Dermis blood vessel endothelial cell (primary cell): Measurements from ENCODE around the gene KDM2B. TPM values are rescaled to one million over a fixed set of nuclear protein-coding genes. Genes with fewer than 3 reads are reported as not detected.
"Not testable (repeated sequence)": the region's sequence is repeated elsewhere in the genome, so short reads cannot be mapped to it uniquely, and the experiment has no call there.

Experiments
- DNase-seq: peaks from one replicate; pipeline ENCODE4 v3.0.0; 2010
- total RNA-seq: library from RNA; depleted of rRNA; stranded (reverse); fragments of >200 nt; gene quantifications from 2 replicates; pipeline ENCODE4 v1.2.3, GENCODE V29; 2014

KDM2B gene
- total RNA-seq, 1 donor from 2014 or later = 32.0 TPM

DNA sequence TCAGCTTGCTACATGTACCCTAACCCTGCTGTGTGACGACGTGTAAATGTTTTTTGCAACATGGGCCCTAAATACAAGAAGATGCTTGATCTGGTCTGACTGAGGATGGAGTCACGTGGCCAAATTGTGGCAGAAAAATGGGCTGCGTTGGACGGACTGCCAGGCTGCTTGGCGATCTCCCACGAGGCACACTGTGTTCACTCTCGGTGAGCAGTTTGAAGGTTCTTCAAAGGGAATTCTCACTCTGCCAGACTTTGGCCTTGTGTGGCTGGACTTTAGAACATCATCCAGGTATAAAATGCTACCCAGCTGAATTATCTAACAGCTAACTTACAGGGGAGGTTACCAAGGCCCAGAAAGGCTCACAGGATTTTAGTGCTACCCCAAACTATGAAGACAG is 85.1 kb downstream of the KDM2B start:
- DNase-seq = no peak

DNA sequence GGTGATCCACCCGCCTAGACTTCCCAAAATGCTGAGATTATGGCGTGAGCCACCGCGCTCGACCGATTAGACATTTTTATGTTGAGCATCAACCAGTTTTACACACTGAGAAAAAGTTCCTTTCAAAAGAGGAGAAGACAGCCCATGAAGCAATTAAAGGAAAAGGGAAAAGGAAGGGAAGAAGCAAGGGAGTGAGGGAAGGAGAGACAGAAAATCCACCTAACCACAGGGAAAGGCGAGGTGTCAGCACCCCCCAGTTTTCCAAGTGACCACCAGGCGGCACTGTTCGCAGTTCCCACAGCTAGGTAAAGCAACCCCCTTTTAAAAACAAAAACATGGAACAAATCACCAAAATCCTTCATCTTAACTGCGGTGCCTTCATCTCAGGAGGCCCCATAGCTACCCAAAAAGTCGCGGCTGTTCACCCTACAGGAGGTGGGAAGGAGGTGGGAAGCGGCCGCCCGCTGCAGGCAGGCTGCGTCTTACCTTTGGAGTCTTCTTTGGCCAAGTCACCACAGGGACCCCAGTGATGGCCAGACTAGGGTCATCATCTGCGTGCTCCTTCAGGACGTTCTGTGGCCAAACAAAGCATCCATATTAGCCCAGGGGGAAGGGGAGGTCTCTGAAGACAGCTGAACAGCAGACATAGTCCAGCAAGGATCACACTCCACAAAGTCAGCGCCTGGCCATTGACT is 86.6 kb downstream of the KDM2B start:
- peak; percentile 67 for DNase-seq

DNA sequence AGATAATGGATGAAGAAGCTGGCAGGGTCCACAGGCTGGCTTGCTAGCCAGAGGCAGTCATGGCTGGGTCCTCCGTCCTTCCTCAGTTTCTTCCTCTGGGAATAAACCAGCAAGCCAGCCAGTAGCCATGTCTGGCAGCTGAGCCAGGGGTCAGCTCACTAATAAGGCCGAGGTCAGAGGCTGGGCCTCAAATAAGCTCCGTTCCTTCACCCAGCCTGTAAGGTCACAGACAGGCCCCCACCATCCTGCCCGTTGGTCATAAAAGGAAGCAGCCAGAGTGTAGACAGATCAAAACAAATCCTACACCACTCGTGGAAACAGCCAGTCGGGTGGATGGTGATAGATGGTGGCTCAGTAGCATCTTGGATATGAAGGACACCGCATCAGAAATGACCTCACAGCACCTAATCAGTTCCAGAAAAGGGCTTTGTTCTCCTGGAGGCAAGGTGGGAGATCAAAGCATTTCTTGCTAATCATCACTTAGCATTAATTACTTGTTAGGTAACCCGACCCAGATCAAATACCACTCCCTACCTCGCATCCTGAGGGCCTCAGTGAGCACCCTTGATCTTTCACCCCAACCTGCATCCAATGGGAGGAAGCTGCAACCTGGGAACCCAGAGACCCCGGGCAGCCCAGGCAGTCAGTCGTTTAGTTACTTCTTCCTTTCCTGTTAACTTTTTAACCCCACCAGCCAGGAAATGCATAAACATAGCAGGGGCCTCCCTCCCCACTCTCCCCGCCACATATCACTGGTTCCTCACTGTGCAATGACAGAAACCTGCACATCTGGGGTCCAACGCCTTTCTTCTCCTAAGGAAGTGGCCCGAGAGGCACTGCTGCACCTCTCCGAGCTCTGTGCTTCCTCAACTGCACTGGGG is 90.2 kb downstream of the KDM2B start:
- no peak for DNase-seq

DNA sequence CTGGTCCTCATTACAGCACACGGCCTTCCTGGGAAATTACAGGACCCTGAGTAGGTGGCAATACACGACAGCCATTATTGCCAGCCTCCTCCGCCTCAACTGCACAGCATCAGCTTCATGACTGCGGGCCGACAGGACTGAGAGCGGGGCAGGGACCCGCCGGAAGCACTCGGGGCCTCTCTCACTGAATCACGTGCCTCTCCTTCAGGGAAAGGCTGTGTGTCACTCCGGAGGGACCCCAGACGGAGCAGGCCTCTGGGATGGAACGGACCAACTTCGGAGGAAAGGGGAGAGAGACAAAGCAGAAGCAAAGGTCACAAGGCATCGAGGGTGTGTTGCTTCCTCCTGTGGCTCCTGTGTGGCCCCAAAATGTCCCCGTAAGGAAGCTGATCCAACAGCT is 90.9 kb downstream of the KDM2B start:
- DNase-seq = no peak

DNA sequence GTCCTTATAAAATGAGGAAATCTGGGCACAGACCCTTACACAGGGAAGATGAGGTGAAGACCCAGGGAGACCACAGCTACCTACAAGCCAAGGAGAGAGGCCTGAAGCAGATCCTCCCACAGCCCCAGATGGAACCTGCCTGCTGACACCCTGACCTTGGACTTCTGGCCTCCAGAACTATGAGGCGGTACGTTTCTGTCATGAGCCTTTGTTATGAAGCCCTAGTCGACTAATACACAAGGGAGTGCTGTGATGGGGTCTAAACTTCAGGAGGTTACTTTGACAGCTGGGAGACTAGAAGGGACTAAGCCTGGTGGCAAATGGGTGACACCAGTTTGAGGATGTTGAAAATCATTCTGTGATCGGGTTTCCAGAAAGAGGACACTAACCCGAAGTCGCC is 95.9 kb downstream of the KDM2B start:
- no peak for DNase-seq

DNA sequence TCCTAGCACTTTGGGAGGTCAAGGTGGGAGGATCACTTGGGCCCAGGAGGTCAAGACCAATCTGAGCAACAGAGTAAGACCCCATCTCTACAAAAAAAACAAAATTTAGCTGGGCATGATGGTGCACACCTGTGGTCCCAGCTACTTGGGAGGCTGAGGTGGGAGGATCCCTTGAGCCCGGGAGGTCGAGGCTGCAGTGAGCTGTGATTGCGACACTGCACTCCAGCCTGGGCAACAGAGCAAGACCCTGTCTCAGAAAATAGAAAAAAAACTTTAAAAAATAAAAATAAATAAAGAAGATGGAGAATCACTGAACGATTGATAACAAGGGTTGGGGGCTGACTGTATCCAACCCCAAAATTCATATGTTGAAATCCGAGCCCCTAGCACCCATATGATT is 96.3 kb downstream of the KDM2B start:
- DNase-seq = not testable (repeated sequence)

DNA sequence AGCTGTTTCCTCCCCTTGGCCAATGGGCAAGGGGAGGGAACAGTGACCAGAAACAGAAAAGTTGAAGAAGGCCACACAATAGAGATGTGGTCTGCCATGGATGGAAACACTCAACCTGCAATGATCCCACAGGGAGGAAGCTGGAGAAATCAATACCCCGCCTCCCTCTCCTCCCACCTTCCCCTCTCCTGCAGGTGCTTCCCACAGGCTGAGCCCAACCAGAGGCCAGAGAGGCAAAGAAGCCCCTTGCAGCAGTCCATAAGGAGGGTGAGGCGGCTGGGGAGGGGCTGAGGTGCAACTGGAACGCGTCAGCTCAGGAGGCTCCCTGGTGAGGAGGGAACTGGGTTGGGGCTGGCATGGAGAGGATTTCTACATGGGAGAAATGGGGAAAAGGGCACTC is 96.9 kb downstream of the KDM2B start:
- no peak for DNase-seq

DNA sequence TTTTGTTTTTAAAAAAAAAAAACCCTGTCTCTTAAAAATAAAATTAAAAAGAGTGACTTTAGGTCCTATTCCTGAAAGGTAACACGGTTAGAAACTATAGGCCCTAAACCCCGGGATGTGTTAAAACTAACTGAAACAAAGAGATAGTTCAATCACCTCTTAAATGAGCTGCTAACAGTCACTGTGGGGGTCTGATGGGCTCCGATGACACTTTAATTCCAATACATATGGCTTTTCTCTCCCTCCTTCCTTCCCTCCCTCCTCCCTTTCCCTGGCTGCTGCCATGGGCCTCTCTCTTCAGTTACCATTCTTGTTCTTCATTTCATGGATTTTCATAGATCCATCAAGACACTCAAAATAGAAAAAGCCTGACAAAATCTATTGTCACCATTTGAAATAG is 104.3 kb downstream of the KDM2B start:
- no peak for DNase-seq

DNA sequence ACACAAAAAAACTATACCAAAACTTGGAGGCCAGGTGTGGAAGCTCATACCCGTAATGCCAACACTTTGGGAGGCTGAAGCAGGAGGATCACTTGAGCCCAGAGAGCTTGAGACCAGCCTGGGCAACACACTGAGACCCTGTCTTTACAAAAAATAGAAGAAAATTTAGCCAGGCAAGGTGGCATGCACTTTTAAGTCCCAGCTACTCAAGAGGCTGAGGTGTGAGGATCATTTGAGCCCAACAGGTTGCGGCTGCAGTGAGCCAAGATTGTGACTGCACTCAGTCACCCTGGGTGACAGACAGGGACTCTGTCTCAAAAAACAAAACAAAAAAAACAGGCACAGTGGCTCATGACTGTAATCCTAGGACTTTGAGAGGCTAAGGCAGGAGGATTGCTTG is 105.5 kb downstream of the KDM2B start:
- DNase-seq = no peak

DNA sequence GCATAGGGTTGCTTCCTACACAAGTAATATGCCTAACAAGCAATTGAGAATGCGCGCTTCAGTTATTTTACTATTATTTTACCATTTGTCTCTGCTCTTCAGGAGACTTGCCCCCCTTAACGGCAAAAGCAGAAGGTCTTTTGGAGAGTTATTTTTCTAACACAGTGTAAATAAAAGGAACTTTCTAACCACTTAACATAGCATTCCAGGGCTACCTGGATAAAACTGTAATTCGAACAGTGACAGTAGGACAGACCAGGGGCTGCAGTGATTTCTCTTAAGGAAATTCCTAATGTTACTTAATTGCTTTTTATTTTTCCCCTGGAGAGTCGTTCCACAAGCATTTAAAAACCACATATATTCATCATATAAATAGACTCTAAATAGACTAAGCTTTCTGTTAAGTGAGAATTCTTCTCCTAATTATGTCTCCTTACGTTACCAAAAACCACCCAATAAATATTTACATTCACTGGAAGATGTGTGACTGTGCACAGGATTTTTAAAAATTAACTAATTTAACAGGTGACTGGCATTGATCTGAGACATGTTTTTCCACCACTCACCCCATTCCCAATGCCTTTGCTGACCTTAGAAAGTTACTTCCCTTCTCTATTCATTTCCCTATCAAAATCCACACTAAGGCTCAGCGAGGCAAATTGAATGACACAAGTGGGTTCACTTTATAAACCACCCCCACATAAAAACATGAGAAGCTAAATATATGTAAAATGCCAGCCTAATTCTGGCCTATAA is 108.5 kb downstream of the KDM2B start:
- no peak for DNase-seq

DNA sequence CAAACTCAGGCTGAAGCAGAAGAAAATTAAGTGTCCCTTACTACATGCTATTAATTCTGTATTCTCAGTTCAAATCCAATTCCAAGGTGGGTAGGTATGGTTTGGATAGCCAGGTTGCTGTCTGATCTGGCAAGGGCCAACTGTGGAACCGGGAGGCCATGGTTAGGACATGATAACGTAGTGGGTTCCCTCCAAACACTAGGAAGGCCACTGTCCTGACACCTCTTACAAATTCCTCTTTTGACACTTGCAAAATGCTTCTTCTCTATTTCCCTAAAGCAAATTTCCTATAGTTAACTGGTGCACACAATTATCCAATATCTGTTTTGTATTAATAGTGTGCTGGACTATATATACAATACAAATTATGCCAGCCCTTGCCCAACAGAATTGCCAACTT is 110.1 kb downstream of the KDM2B start:
- DNase-seq = no peak

DNA sequence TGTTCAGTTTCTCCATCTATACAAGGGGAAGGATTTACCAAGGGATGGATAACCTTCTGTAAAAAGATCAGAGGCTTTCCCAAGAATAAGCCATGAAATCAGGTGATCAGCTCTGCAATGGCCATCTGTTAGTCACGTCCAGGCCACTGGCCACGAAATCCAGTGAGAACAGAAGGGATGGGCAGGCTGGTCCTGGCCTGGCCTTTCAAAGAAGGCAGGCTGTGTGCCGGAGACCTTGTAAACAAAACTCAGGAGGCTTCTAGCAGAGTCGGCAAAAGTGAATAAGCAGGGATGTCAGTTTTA is 112.4 kb downstream of the KDM2B start:
- DNase-seq = no peak

DNA sequence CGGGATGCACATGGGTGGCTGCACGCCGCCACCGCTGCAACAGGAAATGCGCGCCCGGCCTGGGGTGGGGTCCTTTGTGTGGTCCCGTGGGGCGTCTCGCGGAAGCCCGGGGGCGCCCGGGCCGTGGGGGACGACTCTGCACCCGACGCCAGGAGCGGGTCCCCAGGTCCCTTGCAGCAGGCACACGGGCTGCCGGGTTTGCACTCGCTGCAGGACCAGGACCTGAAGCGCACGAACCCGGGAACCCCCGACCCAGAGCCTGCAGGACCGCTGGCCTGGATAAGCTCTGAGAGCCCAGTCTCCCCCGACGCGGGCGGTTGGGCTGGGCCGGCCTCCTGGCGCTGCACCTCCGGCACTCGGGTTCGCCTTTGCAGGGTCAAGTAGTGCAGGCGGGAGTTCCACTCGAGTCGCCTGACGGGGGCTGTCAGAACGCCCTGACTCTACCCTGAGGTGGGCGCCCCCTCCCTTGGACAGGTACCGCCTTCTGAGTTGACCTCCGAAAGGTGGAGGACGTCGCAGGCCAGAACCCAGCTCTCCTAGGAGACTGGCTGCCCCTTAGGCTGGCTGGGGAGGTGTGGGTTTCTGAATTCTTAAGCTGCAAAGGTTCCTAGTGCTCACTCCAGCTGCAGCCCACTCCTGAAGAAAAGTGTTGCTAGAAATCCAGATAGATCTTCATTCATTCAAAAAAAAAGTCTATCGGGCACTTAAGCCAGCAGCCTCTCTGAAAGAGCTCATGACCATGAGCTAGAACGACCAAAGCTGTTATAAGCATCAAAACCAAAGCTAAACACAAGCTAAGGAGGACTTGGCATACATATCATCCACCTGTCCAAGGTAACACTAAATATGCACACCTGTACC is 113.0 kb downstream of the KDM2B start:
- DNase-seq = peak; percentile 46

DNA sequence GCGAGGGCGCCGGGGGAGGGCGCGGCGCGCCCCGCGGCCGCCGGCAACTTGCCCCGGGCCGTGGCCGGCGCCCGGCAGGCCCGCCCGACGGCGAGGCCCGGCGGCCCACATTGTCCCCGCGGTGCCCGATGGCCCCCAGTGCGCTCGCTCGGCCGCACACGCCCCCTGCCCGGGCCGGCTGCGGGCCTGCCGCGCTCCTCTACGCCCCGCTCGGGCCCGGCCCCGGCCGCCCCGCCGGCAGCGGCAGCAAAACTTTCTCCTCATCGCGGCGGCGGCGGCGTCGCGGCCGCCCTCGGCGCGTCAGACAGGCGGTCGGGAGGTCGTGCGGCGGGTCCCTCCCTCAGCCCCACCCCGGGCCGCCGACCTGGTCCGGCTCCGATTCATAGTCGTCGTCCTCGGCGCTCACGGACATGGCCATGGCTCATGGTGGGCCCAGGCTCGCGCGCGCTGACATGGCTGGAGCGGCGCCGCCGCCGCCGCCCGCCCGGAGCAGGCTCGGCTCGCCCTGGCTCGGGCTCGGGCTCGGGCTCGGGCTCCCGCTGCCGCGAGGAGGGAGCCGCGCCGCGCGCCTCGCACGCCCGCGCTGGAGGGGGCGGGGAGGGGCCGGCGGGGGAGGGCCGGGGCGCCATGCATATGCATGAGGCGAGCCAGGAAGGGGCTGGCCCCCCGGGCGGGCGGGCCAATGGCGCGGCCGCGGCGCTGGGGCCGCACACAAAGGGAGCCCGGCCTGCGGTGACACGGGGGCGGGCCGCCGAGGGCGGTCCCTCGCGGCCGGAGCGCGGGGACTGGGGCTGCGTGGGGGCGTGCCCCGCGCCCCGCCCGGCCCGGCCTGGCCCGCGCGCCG is 113.8 kb downstream of the KDM2B start:
- peak; percentile 91 for DNase-seq

DNA sequence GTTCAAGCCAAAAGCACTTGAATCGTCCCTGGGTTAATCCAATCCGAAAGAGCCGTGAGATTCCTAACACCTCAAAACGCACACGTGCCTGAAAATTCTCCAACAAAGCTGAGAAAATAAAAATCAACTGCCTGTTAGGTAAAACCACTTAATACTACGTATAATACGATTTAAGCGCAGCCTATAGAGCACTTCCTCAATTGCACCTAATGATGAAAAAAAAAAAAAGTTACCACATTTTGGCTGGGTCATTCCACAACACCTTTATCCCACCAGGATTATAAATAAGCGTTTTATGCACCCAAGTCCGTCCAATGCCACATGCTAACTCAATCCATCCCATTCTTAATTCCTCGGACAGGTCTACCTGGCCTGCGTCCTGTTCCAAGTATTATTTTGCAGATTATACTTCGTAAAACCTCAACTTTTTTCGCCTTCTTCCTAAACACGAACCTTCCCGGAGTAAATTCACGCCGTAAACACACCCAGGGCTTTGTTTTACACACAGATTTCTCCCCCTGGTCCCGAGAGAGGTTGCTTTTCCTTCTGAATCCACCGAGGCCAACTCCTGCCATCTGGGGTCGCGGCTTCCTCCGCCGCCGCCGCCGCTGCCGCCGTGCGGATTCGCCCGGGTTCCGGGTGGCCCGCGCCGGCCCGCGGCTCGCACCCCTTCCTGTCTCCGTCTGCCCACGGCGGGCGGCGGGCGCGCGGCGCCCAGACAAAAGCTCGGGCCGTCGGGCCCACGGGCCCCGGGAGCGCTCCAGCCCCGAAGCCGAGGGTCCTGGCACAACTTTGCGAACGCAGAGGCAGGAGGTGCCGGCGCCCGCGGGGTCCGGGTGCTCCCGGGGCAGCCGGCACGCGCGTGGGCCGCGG is 114.7 kb downstream of the KDM2B start:
- DNase-seq = peak; percentile 43

DNA sequence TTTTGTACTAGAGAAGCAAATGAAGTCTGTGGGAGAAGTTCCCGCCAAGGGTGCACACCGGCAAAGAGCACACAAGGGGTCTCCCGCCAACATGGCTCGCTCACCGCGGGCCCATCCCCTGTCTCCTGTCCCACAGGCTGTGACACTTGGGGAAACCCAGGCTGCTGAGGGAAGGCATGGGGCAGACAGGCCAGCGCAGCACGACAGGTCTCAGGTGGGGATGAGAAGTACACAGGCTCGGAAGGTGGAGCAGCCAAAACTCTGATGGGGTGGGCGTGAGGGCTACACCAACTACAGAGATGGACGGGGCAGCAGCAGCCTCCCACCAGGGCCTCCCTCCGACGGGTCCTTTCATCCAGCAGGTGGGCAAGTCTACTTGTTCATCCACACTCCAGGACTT is 116.5 kb downstream of the KDM2B start:
- DNase-seq = no peak

DNA sequence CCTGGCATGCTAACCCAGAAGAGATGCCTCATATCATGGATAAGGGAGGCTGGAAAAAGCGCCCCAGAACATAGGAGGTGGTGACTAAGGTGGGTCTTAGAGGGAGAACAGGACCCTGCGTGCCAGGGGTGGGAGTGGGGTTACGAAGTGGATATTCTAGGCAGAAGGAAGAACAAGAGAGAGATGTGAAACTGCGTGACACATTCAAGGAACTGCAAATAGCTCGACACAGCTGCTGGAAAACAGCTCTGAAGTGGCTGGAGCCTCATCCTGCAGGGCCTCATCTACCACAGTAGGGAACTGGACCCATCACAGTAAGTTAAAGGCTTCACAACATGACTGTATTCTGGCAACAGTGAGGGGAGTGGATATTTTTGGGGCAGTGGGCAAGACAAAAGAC is 119.8 kb downstream of the KDM2B start:
- DNase-seq = no peak

DNA sequence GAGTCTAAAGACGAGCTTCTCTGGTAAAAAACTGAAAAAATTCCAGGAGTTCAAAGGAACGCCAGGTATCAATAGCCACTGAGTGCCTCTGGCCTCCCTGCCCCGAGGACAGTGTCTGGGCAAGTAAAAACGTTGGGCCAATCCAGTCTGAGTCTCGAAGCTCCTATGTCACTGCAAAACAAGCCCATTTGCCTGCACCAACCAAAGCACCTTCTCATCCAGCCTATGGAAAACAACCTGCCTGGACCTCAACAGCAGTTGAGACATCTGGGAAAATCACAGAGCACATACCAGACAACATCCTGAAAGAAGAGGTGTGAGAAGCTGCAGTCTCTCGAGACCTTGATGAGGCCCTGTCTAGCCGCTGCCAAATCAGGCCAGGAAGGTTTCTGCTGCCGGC is 124.3 kb downstream of the KDM2B start:
- no peak for DNase-seq

DNA sequence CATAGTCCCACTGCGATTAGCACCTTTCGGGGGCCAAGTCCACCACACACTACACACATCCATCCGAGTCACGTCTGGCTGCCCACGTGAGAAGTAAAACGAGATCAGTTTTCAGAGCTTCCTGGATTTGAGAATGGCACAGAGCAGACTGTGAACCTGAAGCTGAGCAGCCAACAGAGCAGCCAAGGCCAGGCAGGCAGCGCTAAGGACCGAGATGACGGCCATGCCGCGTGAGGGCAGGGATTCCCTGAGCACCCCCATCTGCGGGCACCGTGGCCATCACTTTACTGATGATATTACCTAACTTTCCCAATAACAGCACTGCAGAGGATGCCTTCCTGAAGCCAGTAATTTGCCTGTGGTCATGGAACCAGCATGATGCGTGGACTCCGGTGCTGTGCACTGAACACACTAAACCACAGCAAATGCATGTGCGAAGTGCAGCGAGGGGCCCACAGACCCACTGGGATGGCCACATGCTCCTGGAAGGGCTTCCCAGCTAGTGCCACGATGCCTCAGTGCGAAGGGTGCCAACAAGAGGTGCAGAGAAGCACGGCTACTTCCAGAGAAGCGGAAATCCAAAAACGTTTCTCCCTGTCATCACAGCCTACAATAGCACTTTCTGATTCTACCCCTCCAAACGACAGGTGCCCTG is 124.9 kb downstream of the KDM2B start:
- no peak for DNase-seq

DNA sequence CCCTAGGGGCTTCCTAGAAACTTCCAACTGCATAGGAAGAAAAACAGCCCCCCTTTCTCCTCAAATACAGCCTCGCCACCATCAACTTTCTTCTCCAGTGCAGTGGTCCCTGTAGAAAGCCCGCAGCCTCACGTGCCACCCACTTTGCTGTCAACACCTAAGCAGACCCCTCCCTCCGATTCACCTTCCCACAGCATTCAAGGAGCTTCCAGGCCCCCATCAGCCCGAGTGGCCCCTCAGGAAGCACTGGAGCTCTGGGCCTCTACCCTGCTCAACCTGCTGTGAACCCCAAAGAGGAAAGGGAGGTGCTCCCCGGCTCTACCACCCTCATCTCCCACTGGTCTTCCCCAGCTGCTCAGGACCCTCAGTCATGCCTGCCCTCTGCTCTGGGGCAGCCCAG is 125.9 kb downstream of the KDM2B start:
- DNase-seq = no peak
